ENCODE measurements around the gene ZNF793. TPM values are rescaled to one million over a fixed set of nuclear protein-coding genes. Genes with fewer than 3 reads are reported as not detected.

Gene ZNF793
- polyA plus RNA-seq, 1 donor (not counting 4 experiments of a cell fraction or from before 2014, with no cell fraction given), result 6.8 TPM

- Histone ChIP-seq H3K36me3 (ENCODE audit: control insufficient read depth in 2 of 2, extremely low read depth in 1 of 2, insufficient read depth in 2 of 2, low read length in 2 of 2) (no peaks in the 10 kb centered on the region), H2AFZ (ENCODE audit: control insufficient read depth, low read length) (peak overlapping the region; percentile 96), H3K9me3 (ENCODE audit: control insufficient read depth, low read depth, low read length) (peaks cover 23% of the 10 kb centered on the region), H3K27me3 (ENCODE audit: control insufficient read depth, extremely low read depth, insufficient read depth, low read length) (no peaks in the 10 kb centered on the region), H3K4me1 (ENCODE audit: control insufficient read depth, extremely low read depth, insufficient read depth, low read length) (no peaks in the 10 kb centered on the region), H3K4me3 (ENCODE audit: control insufficient read depth in 2 of 3, extremely low read depth in 1 of 3, insufficient read depth in 2 of 3, low read depth in 1 of 3, low read length in 3 of 3) (peak overlapping the region; percentile 73 to 89 (median 78)), H3K9ac (ENCODE audit: control insufficient read depth, extremely low read depth, insufficient read depth, low read length) (peak overlapping the region; percentile 78), H3K9me1 (ENCODE audit: control insufficient read depth, extremely low read depth, insufficient read depth, low read length) (no peaks in the 10 kb centered on the region), H4K20me1 (ENCODE audit: control insufficient read depth, extremely low read depth, insufficient read depth, low read length) (no peaks in the 10 kb centered on the region), H3K79me2 (ENCODE audit: control insufficient read depth, insufficient read depth, low read length) (no peaks in the 10 kb centered on the region), H3K27ac (ENCODE audit: control insufficient read depth, insufficient read depth, low read length) (peak overlapping the region; percentile 75), H3K4me2 (ENCODE audit: control insufficient read depth, extremely low read depth, insufficient read depth, low read depth, low read length) (peak overlapping the region; percentile 69)
- no peak for DNase-seq (ENCODE audit: low read depth, low spot score)
- no peak for FAIRE-seq
- dilution Hi-C loops (cut with MboI; ENCODE audit: extremely low pct_ligation_motif_present, low sequenced_read_pairs), result no loop called here
- TF ChIP-seq CTCF (optimal IDR thresholded peaks at IDR 0.05 in 1 of 3, IDR thresholded peaks at IDR 0.05 in 1 of 3, conservative IDR thresholded peaks at IDR 0.05 in 1 of 3; ENCODE audit: extremely low read depth in 1 of 3, insufficient read depth in 2 of 3, low read length in 3 of 3), result peak; percentile 55 to 57 (median 57)
- TF ChIP-seq EZH2 (IDR thresholded peaks at IDR 0.05; ENCODE audit: low read length), result no peak
Measured at GRCh38 chr19:37551129-37551993, 44.6 kb downstream of the ZNF793 start.

DNA sequence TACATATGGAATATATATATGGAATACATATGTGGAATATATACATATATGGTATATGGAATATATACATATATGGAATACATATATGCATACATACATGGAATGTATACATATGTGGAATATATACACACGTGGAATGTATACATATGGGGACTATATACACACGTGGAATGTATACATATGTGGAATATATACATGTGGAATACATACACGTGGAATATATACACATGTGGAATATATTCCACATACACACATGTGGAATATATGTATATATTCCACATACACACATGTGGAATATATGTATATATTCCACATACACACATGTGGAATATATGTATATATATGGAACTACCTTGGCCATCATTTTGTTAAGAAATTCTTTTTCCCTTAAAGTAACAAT, 56.8 kb downstream of the ZNF793 start:
- no peak for FAIRE-seq
- peaks cover 0 to 1% of the 10 kb centered on the region in 2 experiments for H3K36me3 ChIP-seq (ENCODE audit: control insufficient read depth in 2 of 2, extremely low read depth in 1 of 2, insufficient read depth in 2 of 2, low read length in 2 of 2)
- dilution Hi-C loops (cut with MboI; ENCODE audit: extremely low pct_ligation_motif_present, low sequenced_read_pairs), result no loop called here

More for the DNA sequence above, 56.8 kb downstream of the ZNF793 start:
- Histone ChIP-seq H3K79me2 (ENCODE audit: control insufficient read depth, insufficient read depth, low read length) (no peaks in the 10 kb centered on the region), H3K4me1 (ENCODE audit: control insufficient read depth, extremely low read depth, insufficient read depth, low read length) (no peaks in the 10 kb centered on the region), H3K4me2 (ENCODE audit: control insufficient read depth, extremely low read depth, insufficient read depth, low read depth, low read length) (no peak overlapping the region), H3K4me3 (ENCODE audit: control insufficient read depth in 2 of 3, extremely low read depth in 1 of 3, insufficient read depth in 2 of 3, low read depth in 1 of 3, low read length in 3 of 3) (no peak overlapping the region), H3K9me3 (ENCODE audit: control insufficient read depth, low read depth, low read length) (peaks cover 33% of the 10 kb centered on the region), H2AFZ (ENCODE audit: control insufficient read depth, low read length) (no peak overlapping the region), H3K27ac (ENCODE audit: control insufficient read depth, insufficient read depth, low read length) (no peak overlapping the region), H4K20me1 (ENCODE audit: control insufficient read depth, extremely low read depth, insufficient read depth, low read length) (no peaks in the 10 kb centered on the region), H3K27me3 (ENCODE audit: control insufficient read depth, extremely low read depth, insufficient read depth, low read length) (no peaks in the 10 kb centered on the region), H3K9ac (ENCODE audit: control insufficient read depth, extremely low read depth, insufficient read depth, low read length) (no peak overlapping the region), H3K9me1 (ENCODE audit: control insufficient read depth, extremely low read depth, insufficient read depth, low read length) (no peaks in the 10 kb centered on the region)
- no peak for TF ChIP-seq CTCF (optimal IDR thresholded peaks at IDR 0.05 in 1 of 3, IDR thresholded peaks at IDR 0.05 in 1 of 3, conservative IDR thresholded peaks at IDR 0.05 in 1 of 3; ENCODE audit: extremely low read depth in 1 of 3, insufficient read depth in 2 of 3, low read length in 3 of 3)
- TF ChIP-seq EZH2 (IDR thresholded peaks at IDR 0.05; ENCODE audit: low read length), result no peak
- no peak for DNase-seq (ENCODE audit: low read depth, low spot score)

All from keratinocyte (primary cell).